Esophagus muscularis mucosa (tissue), 4 donors: ENCODE data around the gene CYB561A3. TPM values are rescaled to one million over a fixed set of nuclear protein-coding genes. Genes with fewer than 3 reads are reported as not detected.

Experiments
- DNase-seq: peaks from one replicate; pipeline ENCODE4 v3.0.0-alpha.2; 2017; ENCODE audit errors: extremely low spot score
- H3K27ac ChIP-seq, 4 donors: fragments of 200-600 bp; sonication (generic); replicated peaks in 1 of 4; 1 replicate in 3 of 4; 2 replicates in 1 of 4; pipeline ENCODE4 v1.5.1; 2016 to 2019; ENCODE audit warnings: mild to moderate bottlenecking in 1 of 4
- H3K27me3 ChIP-seq, 4 donors: fragments of 200-600 bp; sonication (generic); one replicate each; pipeline versions ENCODE4 v1.5.1 to v1.6.0; 2016 to 2019
- H3K36me3 ChIP-seq, 4 donors: fragments of 200-600 bp; sonication (generic); one replicate each; pipeline ENCODE4 v1.5.1; 2016 to 2019
- H3K4me1 ChIP-seq, 4 donors: fragments of 200-600 bp; sonication (generic); one replicate each; pipeline ENCODE4 v1.5.1; 2016 to 2019
- H3K4me3 ChIP-seq, 4 donors: fragments of 200-600 bp; sonication (generic); 1 replicate in 2 of 4; 2 replicates in 2 of 4; pipeline ENCODE4 v1.5.1; 2016 to 2019; ENCODE audit warnings: mild to moderate bottlenecking in 4 of 4, moderate library complexity in 1 of 4
- H3K9me3 ChIP-seq, 4 donors: fragments of 200-600 bp; sonication (generic); 1 replicate in 3 of 4; 2 replicates in 1 of 4; pipeline ENCODE4 v1.5.1; 2016 to 2019
- CTCF ChIP-seq, 3 experiments: fragments of 200-600 bp in 2 of 3; fragments of 450-650 bp in 1 of 3; sonication (generic) in 2 of 3; IDR thresholded peaks; one replicate each; pipeline ENCODE4 v1.5.1; 2017 to 2019; ENCODE audit warnings: antibody characterized with exemption in 3 of 3, mild to moderate bottlenecking in 2 of 3, moderate library complexity in 1 of 3
- EP300 ChIP-seq: sonication (generic); formaldehyde crosslinking; IDR thresholded peaks from one replicate; pipeline ENCODE4 v1.6.1; 2017; ENCODE audit warnings: antibody characterized with exemption
- POLR2A ChIP-seq: fragments of 450-650 bp; IDR thresholded peaks from one replicate; pipeline ENCODE4 v1.6.1; 2017; ENCODE audit warnings: antibody characterized with exemption, moderate library complexity, mild to moderate bottlenecking, low read depth
- POLR2AphosphoS5 ChIP-seq, 2 donors: sonication (generic); formaldehyde crosslinking; IDR thresholded peaks; one replicate each; pipeline ENCODE4 v1.6.1; 2017; ENCODE audit warnings: antibody characterized with exemption in 2 of 2
- WGBS: methylation state at CpG from one replicate; pipeline ENCODE4 v1.1.5; 2018; 5-methylcytosine and 5-hydroxymethylcytosine counted together
- intact Hi-C: fragments of 100-400 bp; cut with DNase I; formaldehyde crosslinking; loops from one replicate; pipeline ENCODE4 v1.15.1; 2023
- total RNA-seq, 4 donors: library from RNA; depleted of rRNA; stranded (reverse); fragments of >200 nt; gene quantifications; one replicate each; pipeline versions ENCODE4 v1.1.0 to v1.2.1, GENCODE V29; 2016

CYB561A3 gene
- total RNA-seq, 4 donors from 2014 or later: 23.7 to 35.3 (median 31.6) TPM

DNA sequence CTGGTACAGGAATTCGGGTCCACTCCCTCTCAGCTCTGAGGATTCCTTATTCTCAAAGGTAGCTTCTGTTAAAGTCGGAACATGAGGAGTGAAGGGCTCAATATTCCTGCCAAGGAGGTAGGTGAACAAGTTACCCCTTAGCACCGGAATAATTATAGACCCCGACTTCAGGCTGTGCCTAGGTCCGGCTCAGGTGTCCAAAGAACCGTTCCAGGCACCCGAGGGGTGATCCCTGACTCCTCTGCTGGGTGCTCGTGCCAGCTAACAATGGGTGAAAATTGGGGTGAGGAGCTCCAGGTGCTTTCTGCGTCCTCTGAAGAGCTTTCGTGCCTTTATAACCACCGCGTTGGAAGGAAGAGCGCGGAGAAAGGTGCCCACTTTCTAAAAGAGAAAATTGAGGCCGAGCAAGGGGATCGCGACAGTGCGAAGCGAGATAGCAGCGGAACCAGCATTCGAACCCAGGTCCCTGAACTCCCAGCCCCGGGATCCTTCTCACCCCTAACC lies 393 bp downstream of the CYB561A3 start:
- peak overlapping the region; percentile 92 to 100 (median 98) for H3K27ac ChIP-seq
- TF ChIP-seq EP300: no peak
- TF ChIP-seq POLR2AphosphoS5 (IDR thresholded peaks at IDR 0.05): no peak
- no peak for DNase-seq
- peaks cover 30 to 42% (median 35%) of the 10 kb centered on the region in 4 donors for H3K4me1 ChIP-seq
- WGBS: 2% methylated on average over 22 of the region's 22 CpGs
- no peaks in the 10 kb centered on the region for H3K9me3 ChIP-seq
- H3K4me3 ChIP-seq: peak overlapping the region; percentile 66 to 94 (median 80)
- no peaks in the 10 kb centered on the region for H3K27me3 ChIP-seq
- peaks cover 20 to 31% (median 27%) of the 10 kb centered on the region in 4 donors for H3K36me3 ChIP-seq
- intact Hi-C loops: no loop called here

DNA sequence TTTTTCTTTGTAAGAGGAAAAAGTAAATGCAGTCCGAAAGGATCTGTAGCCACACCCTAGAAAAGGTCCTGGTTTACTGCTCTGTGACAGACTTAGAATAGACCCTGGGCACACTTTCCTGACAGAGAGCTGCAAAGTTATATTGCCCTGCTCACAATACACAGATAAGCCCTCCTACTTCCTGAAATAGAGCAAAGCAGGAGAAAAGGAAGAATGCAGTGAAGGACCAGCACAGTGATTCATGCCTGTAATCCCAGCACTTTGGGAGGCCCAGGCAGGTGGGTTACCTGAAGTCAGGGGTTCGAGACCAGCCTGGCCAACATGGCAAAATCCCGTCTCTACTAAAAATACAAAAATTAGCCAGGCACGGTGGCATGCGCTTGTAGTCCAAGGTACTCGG lies 2.2 kb downstream of the CYB561A3 start:
- Histone ChIP-seq H3K4me3 (no peak overlapping the region), H3K36me3 (peaks cover 15 to 29% (median 20%) of the 10 kb centered on the region in 4 donors), H3K27ac (no peak overlapping the region), H3K4me1 (peaks cover 30 to 42% (median 36%) of the 10 kb centered on the region in 4 donors), H3K9me3 (no peaks in the 10 kb centered on the region), H3K27me3 (no peaks in the 10 kb centered on the region)
- WGBS: 86% methylated on average over 6 of the region's 6 CpGs
- TF ChIP-seq EP300 (no peak), CTCF (IDR thresholded peaks at IDR 0.05) (no peak), POLR2AphosphoS5 (IDR thresholded peaks at IDR 0.05) (no peak), POLR2A (no peak)
- intact Hi-C loops: no loop called here
- no peak for DNase-seq

DNA sequence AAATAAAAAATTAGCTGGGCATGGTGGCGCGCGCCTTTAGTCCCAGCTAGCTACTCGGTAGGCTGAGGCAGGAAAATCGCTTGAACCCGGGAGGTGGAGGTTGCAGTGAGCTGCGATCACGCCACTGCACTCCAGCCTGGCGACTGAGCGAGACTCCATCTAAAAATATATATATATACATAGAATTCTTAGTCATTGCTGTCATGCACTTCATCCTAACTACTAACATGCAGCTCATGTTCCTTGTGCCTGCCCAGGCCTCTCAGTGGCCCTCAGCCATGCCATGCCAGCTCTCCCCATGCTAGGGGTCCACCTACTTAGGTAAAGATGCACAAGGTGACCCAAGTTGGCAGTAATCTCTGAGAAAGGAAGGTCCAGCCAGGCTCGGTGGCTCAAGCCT lies 3.1 kb downstream of the CYB561A3 start:
- WGBS: 97% methylated on average over 11 of the region's 11 CpGs
- peaks cover 13 to 30% (median 22%) of the 10 kb centered on the region in 4 donors for H3K36me3 ChIP-seq
- no peak for DNase-seq
- no peak overlapping the region for H3K4me3 ChIP-seq
- H3K9me3 ChIP-seq: no peaks in the 10 kb centered on the region
- no peak overlapping the region for H3K27ac ChIP-seq
- intact Hi-C loops: no loop called here
- H3K4me1 ChIP-seq: peaks cover 29 to 37% (median 33%) of the 10 kb centered on the region in 4 donors
- H3K27me3 ChIP-seq: no peaks in the 10 kb centered on the region
- TF ChIP-seq EP300 (no peak), POLR2AphosphoS5 (IDR thresholded peaks at IDR 0.05) (no peak), POLR2A (no peak), CTCF (IDR thresholded peaks at IDR 0.05) (no peak)

DNA sequence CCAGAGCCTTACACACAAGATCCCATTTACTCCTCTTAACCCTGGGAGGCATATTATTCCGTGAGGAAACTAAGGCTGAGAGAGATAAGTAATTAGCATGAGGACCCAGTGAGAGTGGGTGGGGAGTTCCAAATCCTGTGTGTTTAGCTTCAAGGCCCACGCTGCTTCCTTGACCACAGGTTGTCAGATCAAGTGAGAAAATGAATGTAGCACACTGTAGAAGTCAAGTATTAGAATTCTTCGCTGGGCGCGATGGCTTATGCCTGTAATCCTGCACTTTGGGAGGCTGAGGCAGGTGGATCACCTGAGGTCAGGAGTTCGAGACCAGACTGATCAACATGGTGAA lies 3.8 kb downstream of the CYB561A3 start:
- TF ChIP-seq CTCF (IDR thresholded peaks at IDR 0.05) (no peak), POLR2A (no peak), EP300 (no peak), POLR2AphosphoS5 (IDR thresholded peaks at IDR 0.05) (no peak)

GRCh38 chr11:61357233-61357893 lies 4.3 kb downstream of the CYB561A3 start:
- H3K36me3 ChIP-seq: peaks cover 23 to 42% (median 34%) of the 10 kb centered on the region in 4 donors
- no peaks in the 10 kb centered on the region for H3K9me3 ChIP-seq
- H3K4me1 ChIP-seq: peaks cover 19 to 26% (median 23%) of the 10 kb centered on the region in 4 donors
- H3K4me3 ChIP-seq: no peak overlapping the region
- H3K27ac ChIP-seq: no peak overlapping the region
- 83% methylated on average over 9 of the region's 9 CpGs for WGBS
- intact Hi-C loops: no loop called here
- no peak for TF ChIP-seq CTCF (IDR thresholded peaks at IDR 0.05)
- no peak for TF ChIP-seq POLR2AphosphoS5 (IDR thresholded peaks at IDR 0.05)
- TF ChIP-seq POLR2A: no peak
- no peak for TF ChIP-seq EP300
- no peak for DNase-seq
- H3K27me3 ChIP-seq: no peaks in the 10 kb centered on the region

More for the DNA sequence above, 3.8 kb downstream of the CYB561A3 start:
- intact Hi-C loops: no loop called here
- peaks cover 22 to 30% (median 27%) of the 10 kb centered on the region in 4 donors for H3K4me1 ChIP-seq
- H3K27ac ChIP-seq: no peak overlapping the region
- no peak for DNase-seq
- no peak overlapping the region for H3K4me3 ChIP-seq
- 96% methylated on average over 6 of the region's 6 CpGs for WGBS
- peaks cover 20 to 37% (median 29%) of the 10 kb centered on the region in 4 donors for H3K36me3 ChIP-seq
- no peaks in the 10 kb centered on the region for H3K27me3 ChIP-seq
- no peaks in the 10 kb centered on the region for H3K9me3 ChIP-seq
